Kidney epithelial cell (primary cell): Measurements from ENCODE around the gene MORC1. TPM values are rescaled to one million over a fixed set of nuclear protein-coding genes. Genes with fewer than 3 reads are reported as not detected.
"Not testable (repeated sequence)": the region's sequence is repeated elsewhere in the genome, so short reads cannot be mapped to it uniquely, and the experiment has no call there.

Source experiments
- DNase-seq: peaks from one replicate; pipeline ENCODE4 v3.0.0-alpha.2; 2010; ENCODE audit warnings: low read depth
- H3K27me3 ChIP-seq: 2 replicates; pipeline ENCODE4 v1.6.0; 2011; ENCODE audit warnings: low read length; ENCODE audit not compliant: control insufficient read depth, insufficient read depth
- H3K36me3 ChIP-seq: 2 replicates; pipeline ENCODE4 v1.5.1; 2011; ENCODE audit warnings: low read length; ENCODE audit not compliant: control insufficient read depth, insufficient read depth
- H3K4me3 ChIP-seq: 2 replicates; pipeline ENCODE4 v1.5.1; 2011; ENCODE audit warnings: low read depth, mild to moderate bottlenecking, control low read depth, low read length
- CTCF ChIP-seq: IDR thresholded peaks from 2 replicates; pipeline ENCODE4 v1.5.1; 2011; ENCODE audit warnings: mild to moderate bottlenecking, moderate library complexity, low read length, control low read depth, inconsistent platforms; ENCODE audit not compliant: insufficient read depth, poor library complexity, severe bottlenecking
- total RNA-seq: library from RNA; depleted of rRNA; stranded (reverse); fragments of >200 nt; gene quantifications from 2 replicates; pipeline ENCODE4 v1.2.3, GENCODE V29; 2015

MORC1 gene
- total RNA-seq, 1 donor from 2014 or later = not detected

DNA sequence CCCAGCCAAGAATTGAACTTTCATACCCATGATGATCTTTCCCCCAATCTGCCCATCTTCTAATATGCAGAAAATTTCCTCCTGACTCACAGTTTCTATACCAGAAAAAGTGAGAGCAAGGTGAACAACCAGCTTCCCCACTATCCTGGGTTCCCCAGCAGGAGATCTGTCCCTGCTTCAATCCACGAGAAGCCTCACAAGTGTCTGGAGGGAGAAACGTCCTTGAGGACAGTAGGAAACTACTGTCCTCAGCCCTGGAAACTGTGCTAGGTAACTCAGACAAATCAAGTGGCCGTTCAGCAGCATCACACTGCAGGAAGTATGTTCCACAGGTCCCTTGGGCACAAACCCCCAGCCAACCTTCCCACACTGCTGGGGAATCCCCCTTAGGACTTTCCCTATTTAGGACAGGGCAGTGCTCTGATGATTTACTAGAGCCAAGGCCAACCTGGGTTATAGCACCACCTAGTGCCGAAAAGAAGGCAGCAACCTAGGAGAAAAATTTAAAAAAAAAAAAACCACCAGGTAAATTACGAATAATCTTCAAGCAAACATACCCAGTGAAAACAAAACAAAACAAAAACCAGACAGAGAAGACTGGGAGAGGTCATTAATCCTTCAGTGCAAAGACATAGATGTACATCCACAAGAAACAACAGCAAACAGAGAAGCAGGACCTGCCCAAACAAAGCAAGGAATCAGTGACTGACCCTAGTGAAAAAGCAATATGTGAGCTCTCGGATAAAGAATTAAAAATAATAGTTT lies 36.0 kb downstream of the MORC1 start:
- H3K36me3 ChIP-seq = no peaks in the 10 kb centered on the region
- peak; percentile 84 for TF ChIP-seq CTCF
- DNase-seq = peak; percentile 63

GRCh38 chr3:109080090-109080489 lies 37.8 kb downstream of the MORC1 start:
- not testable (repeated sequence) for DNase-seq, H3K27me3 ChIP-seq, H3K4me3 ChIP-seq, H3K36me3 ChIP-seq

More for the DNA sequence above, 36.0 kb downstream of the MORC1 start:
- Histone ChIP-seq H3K27me3 (no peaks in the 10 kb centered on the region), H3K4me3 (no peak overlapping the region)

DNA sequence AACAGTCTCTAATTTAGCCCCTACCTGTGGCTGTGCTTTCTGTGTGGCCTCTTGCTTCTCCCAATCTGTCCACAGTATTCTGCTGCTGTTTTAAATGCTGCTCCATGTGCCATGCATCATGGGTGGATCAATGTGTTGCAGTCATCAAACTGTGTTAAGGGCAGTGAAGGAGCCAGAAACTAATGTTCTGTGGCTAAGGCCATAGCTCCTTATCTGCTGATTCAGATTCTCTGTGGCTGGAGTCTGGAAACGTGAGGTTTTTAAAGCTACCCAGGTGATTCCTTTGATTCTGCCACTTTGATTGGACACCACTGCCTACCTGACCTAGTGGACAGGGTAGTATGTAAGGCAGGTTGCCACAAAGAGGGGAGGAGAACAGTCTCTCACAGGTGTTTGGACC lies 44.8 kb downstream of the MORC1 start:
- TF ChIP-seq CTCF = no peak
- DNase-seq = no peak
- Histone ChIP-seq H3K4me3 (no peak overlapping the region), H3K27me3 (no peaks in the 10 kb centered on the region), H3K36me3 (no peaks in the 10 kb centered on the region)

DNA sequence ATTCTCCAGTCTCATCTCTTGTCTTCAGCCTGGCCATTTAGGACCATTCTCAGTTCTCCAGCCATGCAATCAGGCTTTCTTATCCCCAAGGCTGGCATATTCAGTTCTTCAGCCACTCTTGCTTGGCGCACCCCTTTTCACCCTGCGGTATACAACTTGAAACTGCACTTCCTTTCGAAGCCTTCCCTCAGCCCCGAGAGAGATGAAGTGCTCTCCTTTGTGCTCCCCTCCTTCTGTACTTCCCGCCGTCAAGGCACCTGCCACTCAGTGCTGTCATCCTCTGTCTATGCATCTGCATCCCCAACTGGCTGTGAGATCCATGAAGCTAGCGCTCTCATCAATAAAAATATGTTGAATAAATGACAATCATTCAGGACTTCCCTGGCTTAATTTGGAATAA lies 45.7 kb downstream of the MORC1 start:
- Histone ChIP-seq H3K36me3 (no peaks in the 10 kb centered on the region), H3K27me3 (no peaks in the 10 kb centered on the region), H3K4me3 (no peak overlapping the region)
- TF ChIP-seq CTCF = no peak
- DNase-seq = no peak

- Histone ChIP-seq H3K4me3 (no peak overlapping the region), H3K27me3 (no peaks in the 10 kb centered on the region), H3K36me3 (no peaks in the 10 kb centered on the region)
- no peak for TF ChIP-seq CTCF
- no peak for DNase-seq
Measured at GRCh38 chr3:109071350-109072142, 46.4 kb downstream of the MORC1 start.

- Histone ChIP-seq H3K4me3 (no peak overlapping the region), H3K36me3 (no peaks in the 10 kb centered on the region), H3K27me3 (no peaks in the 10 kb centered on the region)
- DNase-seq = no peak
- TF ChIP-seq CTCF = no peak
Measured at GRCh38 chr3:109070211-109070610, 47.7 kb downstream of the MORC1 start.
